IPS-20b (cell line): ENCODE data around the gene DDX56.
"Not testable (repeated sequence)": the region's sequence is repeated elsewhere in the genome, so short reads cannot be mapped to it uniquely, and the experiment has no call there.

Source experiments
- H3K27ac ChIP-seq: one replicate; pipeline ENCODE4 v1.5.1; 2013; ENCODE audit warnings: low read length
- H3K27me3 ChIP-seq: 2 replicates; pipeline ENCODE4 v1.6.1; 2013; ENCODE audit warnings: mild to moderate bottlenecking, low read length, inconsistent platforms; ENCODE audit not compliant: insufficient read depth
- H3K36me3 ChIP-seq: 2 replicates; pipeline ENCODE4 v1.6.1; 2013; ENCODE audit warnings: low read depth, mild to moderate bottlenecking, inconsistent platforms, low read length, moderate library complexity; ENCODE audit not compliant: insufficient read depth
- H3K4me1 ChIP-seq: 2 replicates; pipeline ENCODE4 v1.6.1; 2013; ENCODE audit warnings: mild to moderate bottlenecking, control low read depth, inconsistent platforms, low read length, moderate library complexity; ENCODE audit not compliant: insufficient read depth
- H3K4me3 ChIP-seq: 2 replicates; pipeline ENCODE4 v1.5.1; 2013; ENCODE audit warnings: mild to moderate bottlenecking, low read length, inconsistent platforms
- H3K9ac ChIP-seq: 2 replicates; pipeline ENCODE4 v1.6.1; 2013; ENCODE audit warnings: low read depth, mild to moderate bottlenecking, inconsistent platforms, low read length, moderate library complexity
- H3K9me3 ChIP-seq: 2 replicates; pipeline ENCODE4 v1.6.1; 2013; ENCODE audit warnings: mild to moderate bottlenecking, low read depth, low read length, inconsistent platforms; ENCODE audit not compliant: insufficient read depth

The DDX56 gene

GRCh38 chr7:44608916-44609648 lies 35.4 kb upstream of the DDX56 start:
- no peak overlapping the region for H3K9ac ChIP-seq
- H3K27me3 ChIP-seq, result no peaks in the 10 kb centered on the region
- no peak overlapping the region for H3K27ac ChIP-seq
- no peaks in the 10 kb centered on the region for H3K9me3 ChIP-seq
- no peaks in the 10 kb centered on the region for H3K36me3 ChIP-seq
- no peaks in the 10 kb centered on the region; the same call in 1 of the 2 replicates for H3K4me1 ChIP-seq
- H3K4me3 ChIP-seq, result no peak overlapping the region

GRCh38 chr7:44607141-44608068 lies 33.7 kb upstream of the DDX56 start:
- Histone ChIP-seq H3K27ac (peak overlapping the region; percentile 94), H3K9me3 (no peaks in the 10 kb centered on the region), H3K4me1 (no peaks in the 10 kb centered on the region; the same call in 1 of the 2 replicates), H3K36me3 (no peaks in the 10 kb centered on the region), H3K27me3 (no peaks in the 10 kb centered on the region), H3K4me3 (peak overlapping the region; percentile 87), H3K9ac (peak overlapping the region; percentile 99)

GRCh38 chr7:44606341-44607140 lies 32.8 kb upstream of the DDX56 start, which contains the start of gene OGDH:
OGDH (plus strand) TSS chr7:44606627; CDS start chr7:44624344, 17,717 bp downstream.
- H3K36me3 ChIP-seq, result no peaks in the 10 kb centered on the region
- H3K4me3 ChIP-seq, result peak within 1 kb of the TSS; percentile 87
- peak within 1 kb of the TSS; percentile 94 for H3K27ac ChIP-seq
- H3K9ac ChIP-seq, result peak within 1 kb of the TSS; percentile 99
- H3K4me1 ChIP-seq, result no peaks in the 10 kb centered on the region; the same call in 1 of the 2 replicates
- no peaks in the 10 kb centered on the region for H3K27me3 ChIP-seq
- no peaks in the 10 kb centered on the region for H3K9me3 ChIP-seq

DNA sequence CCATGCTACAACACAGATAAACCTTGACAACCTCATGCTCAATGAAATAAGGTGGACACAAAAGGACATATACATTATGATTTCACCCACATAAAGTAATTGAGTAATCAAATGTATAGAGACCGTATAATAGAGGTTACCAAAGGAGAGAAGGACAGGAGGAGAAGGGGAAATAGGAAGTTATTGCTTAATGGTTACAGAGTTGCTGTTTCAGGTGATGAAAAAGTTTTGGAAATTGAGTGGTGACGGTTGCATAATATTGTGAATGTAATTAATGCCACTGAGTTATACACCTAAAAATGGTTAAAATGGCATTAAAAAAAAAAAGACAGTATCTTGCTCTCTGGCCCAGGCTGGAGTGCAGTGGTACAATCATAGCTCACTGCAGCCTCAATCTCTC lies 31.2 kb upstream of the DDX56 start:
- H3K27ac ChIP-seq, result no peak overlapping the region
- H3K4me3 ChIP-seq, result no peak overlapping the region
- no peak overlapping the region for H3K9ac ChIP-seq
- no peaks in the 10 kb centered on the region for H3K36me3 ChIP-seq
- H3K27me3 ChIP-seq, result 0 out of 2 replicates have a peak, but pooled peaks cover 3% of the 10 kb centered on the region
- H3K9me3 ChIP-seq, result no peaks in the 10 kb centered on the region
- H3K4me1 ChIP-seq, result no peaks in the 10 kb centered on the region; the same call in 1 of the 2 replicates

DNA sequence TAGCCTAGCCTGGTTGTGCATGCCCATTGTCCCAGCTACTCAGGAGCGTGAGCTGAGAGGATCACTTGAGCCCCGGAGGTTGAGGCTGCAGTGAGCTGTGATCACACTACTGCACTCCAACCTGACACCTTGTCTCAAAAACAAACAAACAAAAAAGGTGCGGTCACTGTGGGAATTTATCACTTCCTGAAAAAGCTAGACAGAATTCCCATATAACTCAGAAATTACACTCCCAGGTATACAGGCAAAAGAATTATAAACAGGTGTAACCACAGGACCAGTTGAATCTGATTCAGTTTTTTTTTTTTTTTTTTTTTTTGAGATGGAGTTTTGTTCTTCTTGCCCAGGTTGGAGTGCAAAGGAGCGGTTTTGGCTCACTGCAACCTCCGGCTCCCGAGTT lies 29.5 kb upstream of the DDX56 start:
- no peaks in the 10 kb centered on the region for H3K36me3 ChIP-seq
- no peak overlapping the region for H3K27ac ChIP-seq
- H3K9ac ChIP-seq, result no peak overlapping the region
- 0 out of 2 replicates have a peak, but pooled peaks cover 3% of the 10 kb centered on the region for H3K27me3 ChIP-seq
- no peak overlapping the region for H3K4me3 ChIP-seq
- H3K9me3 ChIP-seq, result no peaks in the 10 kb centered on the region
- no peaks in the 10 kb centered on the region; the same call in 1 of the 2 replicates for H3K4me1 ChIP-seq

GRCh38 chr7:44602576-44602910 lies 28.8 kb upstream of the DDX56 start:
- Histone ChIP-seq H3K4me1 (no peaks in the 10 kb centered on the region), H3K9ac (no peak overlapping the region), H3K9me3 (no peaks in the 10 kb centered on the region), H3K4me3 (no peak overlapping the region), H3K27ac (no peak overlapping the region), H3K27me3 (0 out of 2 replicates have a peak, but pooled peaks cover 3% of the 10 kb centered on the region), H3K36me3 (no peaks in the 10 kb centered on the region)

DNA sequence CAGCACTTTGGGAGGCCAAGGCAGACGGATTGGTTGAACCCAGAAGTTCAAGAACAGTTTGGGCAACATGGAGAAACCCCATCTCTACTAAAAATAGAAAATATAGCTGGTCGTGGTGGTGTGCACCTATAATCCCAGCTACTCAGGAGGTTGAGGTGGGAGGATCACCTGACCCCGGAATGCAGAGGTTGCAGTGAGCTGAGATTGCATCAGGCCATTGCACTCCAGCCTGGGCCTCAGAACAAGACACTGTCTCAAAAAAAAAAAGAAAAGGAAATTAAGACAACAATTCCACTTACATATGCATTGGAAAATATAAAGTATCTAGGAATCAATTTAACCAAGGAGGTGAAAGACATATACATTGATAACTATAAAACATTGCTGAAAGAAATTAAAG lies 25.5 kb upstream of the DDX56 start:
- no peak overlapping the region for H3K4me3 ChIP-seq
- H3K9me3 ChIP-seq, result no peaks in the 10 kb centered on the region
- 0 out of 2 replicates have a peak, but pooled peaks cover 3% of the 10 kb centered on the region for H3K27me3 ChIP-seq
- H3K27ac ChIP-seq, result no peak overlapping the region
- H3K4me1 ChIP-seq, result no peaks in the 10 kb centered on the region
- no peaks in the 10 kb centered on the region for H3K36me3 ChIP-seq
- H3K9ac ChIP-seq, result no peak overlapping the region

- H3K27ac ChIP-seq, H3K36me3 ChIP-seq, H3K27me3 ChIP-seq, H3K4me1 ChIP-seq, H3K4me3 ChIP-seq, H3K9ac ChIP-seq, H3K9me3 ChIP-seq: not testable (repeated sequence)
Observed at GRCh38 chr7:44597181-44597580, 23.5 kb upstream of the DDX56 start.

GRCh38 chr7:44595934-44596635 lies 22.4 kb upstream of the DDX56 start:
- H3K4me3 ChIP-seq, result no peak overlapping the region
- H3K9ac ChIP-seq, result no peak overlapping the region
- no peaks in the 10 kb centered on the region for H3K36me3 ChIP-seq
- H3K27me3 ChIP-seq, result 0 out of 2 replicates have a peak, but pooled peaks cover 3% of the 10 kb centered on the region
- no peaks in the 10 kb centered on the region for H3K9me3 ChIP-seq
- H3K4me1 ChIP-seq, result no peaks in the 10 kb centered on the region
- no peak overlapping the region for H3K27ac ChIP-seq

DNA sequence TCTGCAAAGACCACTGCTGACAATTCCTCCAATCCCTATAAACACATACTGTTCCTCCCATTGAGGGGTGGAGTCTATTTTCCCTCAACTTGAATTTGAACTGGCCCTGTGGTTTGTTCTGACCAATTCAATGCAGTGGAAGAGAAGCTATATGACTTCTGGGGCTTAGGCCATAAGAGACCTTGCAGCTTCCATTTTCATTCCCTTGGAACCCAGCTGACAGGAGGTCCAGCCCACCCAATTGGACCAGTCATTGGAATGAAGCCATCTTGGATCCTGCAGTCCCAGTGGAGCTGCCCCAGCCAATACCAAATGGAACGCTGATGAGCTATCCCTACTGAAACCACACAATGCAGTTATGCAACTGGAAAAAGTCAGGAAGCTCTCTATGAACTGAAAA lies 17.2 kb upstream of the DDX56 start:
- Histone ChIP-seq H3K4me1 (no peaks in the 10 kb centered on the region), H3K9me3 (no peaks in the 10 kb centered on the region), H3K36me3 (no peaks in the 10 kb centered on the region), H3K9ac (no peak overlapping the region), H3K27me3 (no peaks in the 10 kb centered on the region), H3K27ac (no peak overlapping the region), H3K4me3 (no peak overlapping the region)
